Stimulated activated CD4-positive, alpha-beta T cell treated with anti-CD3 and anti-CD28 coated beads, Interleukin-4, amount 100 ng/mL, for 1 hour (primary cell): ENCODE data around the gene USP31.

ENCODE experiments used
- DNase-seq: peaks from one replicate; pipeline ENCODE4 v3.0.0-alpha.2; 2020

USP31 gene

DNA sequence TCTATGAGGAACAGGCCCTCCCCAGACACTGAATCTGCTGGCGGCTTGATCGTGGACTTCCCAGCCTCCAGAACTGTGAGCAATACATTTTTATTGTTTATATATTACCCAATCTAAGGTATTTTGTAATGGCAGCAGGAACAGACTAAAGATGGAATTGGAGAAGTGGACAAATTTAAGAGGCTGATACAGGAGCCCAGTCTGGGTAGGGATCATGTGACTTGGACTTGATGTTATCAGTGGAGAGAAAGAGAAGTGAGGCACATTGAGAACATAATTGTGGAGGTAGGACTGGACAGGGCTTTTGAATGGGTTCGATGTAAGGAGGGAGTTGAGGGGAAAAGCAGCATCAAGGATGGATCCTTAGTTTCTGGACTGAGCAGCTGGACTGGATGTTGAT, 93.8 kb downstream of the USP31 start:
- DNase-seq = no peak

DNA sequence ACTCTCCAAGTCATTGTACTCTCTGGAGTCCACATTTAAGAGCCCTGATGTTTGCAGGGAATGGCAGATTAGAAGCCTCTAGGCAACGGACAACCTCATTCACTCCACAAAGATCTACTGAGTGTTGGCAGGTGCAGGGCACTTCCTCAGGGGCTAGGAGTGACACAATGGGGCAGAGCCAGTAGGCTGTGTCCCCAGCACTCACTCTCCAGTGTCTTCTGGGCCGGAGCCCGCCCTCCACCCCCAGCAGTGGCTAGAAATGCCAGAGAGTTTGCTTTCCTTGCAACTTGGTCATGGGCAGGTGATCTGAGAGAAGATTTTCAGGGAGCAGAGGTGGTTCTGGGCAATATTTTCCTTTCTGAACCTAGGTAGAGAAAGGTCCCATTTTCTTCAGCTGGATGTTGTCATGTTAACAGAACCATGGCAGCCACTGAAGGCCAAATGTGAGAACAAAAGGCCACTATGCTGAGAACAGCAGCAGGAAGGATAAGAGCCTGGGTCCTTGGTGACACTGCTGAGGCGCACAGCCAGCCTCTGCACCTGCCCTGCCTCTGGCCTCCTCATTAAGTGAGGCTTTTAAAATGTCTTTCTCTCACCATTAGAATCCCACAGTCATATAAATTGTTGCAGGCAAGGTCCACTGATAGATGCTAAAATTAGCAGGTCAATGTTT, 96.2 kb downstream of the USP31 start:
- no peak for DNase-seq

DNA sequence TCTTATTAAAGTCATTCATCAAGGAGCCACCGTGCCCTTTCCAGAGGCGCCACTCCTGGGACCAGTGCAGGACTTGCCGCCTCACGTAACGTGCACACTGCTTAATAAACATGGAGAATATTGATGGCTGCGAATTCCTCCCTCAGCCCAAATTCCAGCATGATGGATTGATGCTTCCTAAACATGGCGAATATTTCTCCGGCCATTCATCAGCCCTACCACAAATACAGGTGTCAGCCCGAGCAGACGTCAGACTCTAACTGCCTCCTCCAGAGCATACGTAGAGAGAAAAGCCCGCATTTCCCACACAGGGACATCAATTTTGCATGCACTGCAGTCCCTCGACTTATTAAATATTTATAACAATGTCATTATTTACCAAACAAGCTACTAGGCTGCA, 97.0 kb downstream of the USP31 start:
- DNase-seq = no peak

DNA sequence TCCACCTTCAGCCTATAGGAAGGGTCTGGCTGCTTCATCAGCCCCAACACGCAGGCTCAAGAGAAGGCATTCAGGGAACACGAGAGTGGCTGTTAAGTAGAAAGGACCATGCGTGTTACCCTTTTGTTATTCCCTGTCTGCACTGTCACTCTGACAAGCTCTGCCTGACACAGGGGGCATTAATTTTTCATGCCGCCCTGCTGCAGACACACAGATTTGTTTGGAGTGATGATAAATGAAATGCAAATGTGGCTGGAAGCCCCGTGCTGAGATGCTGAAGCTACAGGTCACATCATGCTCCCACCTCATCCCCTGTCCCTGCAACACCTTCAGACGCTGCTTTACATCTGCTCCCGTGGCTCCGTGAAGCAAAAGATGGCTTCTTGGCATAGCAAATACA, 97.7 kb downstream of the USP31 start:
- no peak for DNase-seq

DNA sequence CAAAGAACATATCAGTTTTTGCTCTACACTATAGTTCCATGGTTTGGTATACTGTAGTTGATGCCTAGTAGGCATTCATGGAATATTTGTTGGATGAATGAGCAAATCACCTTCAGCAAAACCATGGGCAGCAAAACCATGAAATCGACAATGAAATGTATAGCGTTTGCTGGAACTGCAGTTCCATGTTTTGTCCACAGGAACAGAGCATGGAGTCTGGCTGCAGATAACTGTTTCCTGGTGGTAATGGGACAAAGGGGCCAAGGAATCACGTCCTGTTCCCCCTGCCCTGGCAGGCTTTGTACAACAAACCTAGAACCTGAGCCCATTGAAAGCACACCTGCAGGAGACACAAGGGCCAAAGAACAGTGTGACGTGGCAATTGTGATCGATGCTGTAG, 101.1 kb downstream of the USP31 start:
- no peak for DNase-seq

DNA sequence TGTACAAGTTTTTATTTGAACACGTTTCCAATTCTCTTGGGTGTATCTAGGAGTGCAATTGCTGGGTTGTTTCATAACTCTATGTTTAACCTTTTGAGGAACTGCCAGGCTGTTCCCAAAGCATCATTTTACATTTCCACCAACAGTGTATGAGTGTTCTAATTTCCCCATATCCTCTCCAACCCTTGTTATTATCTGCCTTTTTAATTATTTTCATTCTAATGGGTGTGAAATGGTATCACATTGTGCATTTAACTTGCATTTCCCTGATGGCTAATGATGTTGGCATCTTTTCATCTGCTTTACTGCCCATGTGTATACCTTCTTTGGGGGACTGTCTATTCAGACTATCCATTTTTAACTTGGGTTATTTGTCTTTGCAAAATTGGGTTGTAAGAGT, 104.2 kb downstream of the USP31 start:
- DNase-seq = no peak

DNA sequence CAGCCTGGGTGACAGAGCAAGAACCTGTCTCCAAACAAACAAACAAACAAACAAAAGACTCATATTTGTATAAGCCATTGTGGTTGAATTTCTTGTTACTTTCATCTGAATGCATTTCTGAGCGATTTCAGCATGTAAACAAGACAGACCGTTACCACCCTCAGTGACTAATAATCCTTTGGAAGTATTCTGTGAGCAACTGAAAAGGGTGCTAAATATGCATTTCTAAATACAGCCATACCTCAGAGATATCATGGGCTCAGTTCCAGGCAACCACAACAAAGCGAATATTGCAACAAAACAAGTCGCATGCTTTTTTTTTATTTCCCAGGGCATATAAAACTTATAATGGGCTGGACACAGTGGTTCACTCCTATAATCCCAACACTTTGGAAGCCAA, 109.0 kb downstream of the USP31 start:
- no peak for DNase-seq

DNA sequence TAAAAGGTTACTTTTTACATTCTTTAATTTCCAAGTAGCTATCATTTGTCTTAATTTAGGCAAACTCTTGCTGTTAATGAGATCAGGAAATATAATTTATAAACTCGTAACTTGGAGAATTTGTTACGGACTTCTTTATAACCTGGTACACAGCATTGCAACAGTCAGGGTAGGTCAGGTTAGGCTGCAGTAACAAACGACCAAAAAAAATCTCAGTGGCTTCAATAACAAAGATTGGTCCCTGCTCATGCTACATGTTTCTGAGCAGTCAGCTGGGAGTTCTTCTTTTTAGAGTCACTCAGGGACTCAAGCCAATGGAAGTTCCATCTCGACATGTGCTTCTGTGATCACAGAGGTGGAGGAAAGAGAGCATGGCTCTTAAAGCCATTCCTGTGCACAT, 110.1 kb downstream of the USP31 start:
- no peak for DNase-seq

DNA sequence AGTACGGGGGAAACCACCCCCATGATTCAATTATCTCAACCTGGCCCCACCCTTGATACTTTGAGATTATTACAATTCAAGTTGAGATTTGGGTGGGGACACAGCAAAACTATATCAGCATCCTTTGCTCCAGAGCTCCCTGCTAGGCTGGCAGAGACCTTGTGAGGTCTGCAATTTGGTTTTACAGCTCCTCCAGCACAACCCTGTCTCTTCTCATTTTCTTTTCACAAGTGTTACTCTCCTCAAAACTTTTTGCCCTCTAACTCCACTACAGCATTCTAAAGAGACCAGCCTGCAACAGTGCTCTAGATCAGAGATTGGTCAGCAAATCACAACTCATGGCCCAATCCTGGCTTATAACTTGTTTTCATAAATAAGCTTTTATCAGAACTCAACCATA, 114.0 kb downstream of the USP31 start:
- no peak for DNase-seq

DNA sequence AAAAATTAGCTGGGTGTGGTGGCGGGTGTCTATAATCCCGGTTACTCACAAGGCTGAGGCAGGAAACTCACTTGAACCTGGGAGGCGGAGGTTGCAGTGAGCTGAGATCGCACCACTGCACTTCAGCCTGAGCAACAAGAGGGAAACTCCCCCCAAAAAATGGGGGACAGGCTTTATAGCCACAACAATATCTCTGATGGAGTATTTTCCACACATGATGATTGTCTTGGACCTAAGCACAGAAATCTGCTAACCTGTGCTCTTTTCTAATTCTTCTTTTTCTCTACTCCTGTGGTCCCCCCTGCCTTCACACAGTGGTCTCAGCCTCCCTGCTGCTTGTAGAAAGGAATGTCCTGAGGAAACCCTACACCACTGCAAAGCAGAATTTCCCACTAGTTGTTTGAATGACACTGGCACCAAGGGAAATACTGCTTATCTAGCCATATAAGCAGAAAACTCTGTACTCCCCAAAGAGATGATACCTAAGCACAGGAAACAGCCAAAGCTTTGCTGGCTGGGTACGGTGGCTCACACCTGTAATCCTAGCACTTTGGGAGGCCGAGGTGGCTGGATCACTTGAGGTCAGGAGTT, 117.6 kb downstream of the USP31 start:
- DNase-seq = no peak

DNA sequence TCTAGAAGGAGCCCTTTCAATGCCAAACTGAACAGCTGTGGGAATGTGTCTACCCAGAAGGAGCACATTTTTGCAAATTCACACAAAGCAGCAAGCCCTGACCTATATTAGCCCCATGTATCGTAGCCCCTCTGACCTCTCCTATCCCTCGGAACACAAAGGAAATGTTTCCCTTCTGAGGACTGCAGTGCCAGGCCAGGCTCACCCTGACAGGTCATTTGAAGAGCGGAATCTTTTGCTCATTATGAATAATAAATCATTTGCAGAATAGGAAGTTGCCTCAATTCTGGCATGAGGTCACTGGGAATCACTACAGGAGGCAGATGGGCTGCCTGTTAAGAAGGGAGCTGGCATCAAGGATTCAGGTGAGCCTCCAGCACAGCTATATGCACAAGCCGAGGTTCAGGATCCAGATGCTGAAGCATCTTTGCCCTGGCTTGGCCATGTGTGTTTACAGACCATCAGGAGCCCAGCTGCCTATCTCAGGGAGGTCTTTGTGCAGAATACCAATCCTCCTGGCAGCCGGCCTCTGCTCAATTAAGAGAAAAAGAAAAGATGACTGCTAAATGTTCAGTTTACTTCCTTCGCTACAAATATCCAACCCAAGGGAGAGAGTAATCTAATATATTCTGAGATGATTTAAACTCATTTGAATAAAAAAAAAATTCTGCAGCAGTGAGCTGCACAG, 119.4 kb downstream of the USP31 start:
- DNase-seq = no peak

DNA sequence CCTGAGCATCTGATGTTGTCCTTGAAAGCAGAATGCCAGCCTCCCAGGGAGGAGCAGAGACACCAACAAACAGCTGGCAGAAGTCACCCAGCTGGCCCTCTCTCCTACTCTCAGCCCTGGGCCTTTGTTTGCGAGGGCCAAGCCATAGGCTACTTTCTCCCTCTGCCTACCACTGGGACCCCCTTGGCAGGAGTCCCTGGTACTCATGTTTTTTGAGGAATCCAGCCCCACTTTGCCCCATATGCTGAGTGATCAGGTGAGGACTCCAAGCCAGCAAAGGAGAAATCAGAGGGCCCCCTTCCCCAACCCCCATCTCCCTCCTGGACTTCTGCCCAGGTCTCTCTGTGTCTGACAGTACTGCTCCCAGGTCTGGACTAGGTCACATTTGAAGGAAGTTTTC, 121.9 kb downstream of the USP31 start:
- DNase-seq = no peak

DNA sequence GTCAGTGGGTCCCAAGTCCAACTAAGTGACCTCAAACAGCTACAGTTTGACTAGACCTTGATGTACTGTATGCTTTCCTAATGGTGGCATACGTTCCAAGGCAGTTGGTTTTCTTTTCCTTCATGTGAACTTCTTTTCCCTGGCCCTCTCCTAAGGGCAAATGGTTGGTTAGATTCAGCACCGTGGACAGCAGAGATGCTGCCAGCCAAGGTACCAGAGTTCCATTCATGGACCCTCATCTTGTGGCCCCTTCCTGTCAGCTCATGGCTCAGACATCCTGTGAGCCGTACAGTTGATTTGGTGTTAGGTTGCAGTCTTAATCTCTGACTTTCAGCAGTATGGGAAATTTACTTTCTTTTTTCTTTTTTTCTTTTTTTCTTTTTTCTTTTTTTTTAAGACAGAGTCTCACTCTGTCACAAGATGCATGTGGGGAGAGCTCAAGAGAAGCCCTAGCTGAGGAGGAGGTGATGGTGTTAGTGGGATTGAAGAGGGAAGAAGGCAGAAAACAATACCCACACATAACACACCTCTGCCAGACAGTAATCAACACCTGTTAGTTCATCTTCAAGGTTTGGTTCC, 122.4 kb downstream of the USP31 start:
- no peak for DNase-seq

DNA sequence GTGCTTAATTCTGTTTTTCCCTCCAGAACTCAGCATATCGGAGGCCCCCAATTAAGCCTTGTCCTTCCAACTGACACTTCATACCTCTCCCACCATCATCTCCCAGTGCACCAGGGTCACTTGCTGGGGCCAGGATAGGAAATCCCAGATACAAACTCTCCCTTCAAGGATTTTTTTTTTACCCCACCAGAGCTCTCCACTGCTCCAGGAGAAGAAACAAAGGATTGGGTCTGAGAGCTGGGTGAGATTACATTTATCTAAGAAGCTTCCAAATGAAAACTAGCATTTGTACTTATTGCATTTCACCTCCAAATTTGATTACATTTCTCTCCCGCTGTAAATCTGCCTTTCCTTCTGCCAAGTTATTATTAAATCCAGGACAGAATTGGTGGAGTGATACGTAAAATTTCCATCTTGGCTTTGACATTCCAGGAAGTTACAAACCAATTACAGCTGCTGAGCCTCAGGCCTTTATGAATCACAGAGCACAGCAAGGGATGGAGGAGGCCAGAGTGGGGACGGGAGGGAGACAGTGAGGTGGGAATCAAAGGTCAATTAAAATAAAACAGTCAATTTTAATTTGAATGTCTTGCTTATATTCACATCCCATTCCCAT, 123.5 kb downstream of the USP31 start:
- DNase-seq = no peak

DNA sequence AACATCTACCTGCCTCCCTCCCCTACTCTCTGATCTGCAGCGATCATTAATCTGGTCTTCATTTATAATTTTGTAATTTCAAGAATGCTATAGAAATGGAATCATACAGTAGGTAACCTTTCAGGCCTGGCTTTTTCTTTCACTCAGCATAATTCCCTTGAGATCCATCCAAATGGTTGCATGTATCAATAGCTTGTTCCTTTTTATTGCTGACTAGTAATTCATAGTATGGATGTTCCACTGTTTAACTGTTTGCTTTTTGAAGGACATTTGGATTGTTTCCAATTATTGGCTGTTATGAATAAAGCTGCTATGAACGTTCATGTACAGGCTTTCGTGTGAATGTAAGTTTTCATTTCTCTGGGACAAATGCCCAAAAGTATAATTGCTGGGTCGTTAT, 125.2 kb downstream of the USP31 start:
- DNase-seq = no peak

DNA sequence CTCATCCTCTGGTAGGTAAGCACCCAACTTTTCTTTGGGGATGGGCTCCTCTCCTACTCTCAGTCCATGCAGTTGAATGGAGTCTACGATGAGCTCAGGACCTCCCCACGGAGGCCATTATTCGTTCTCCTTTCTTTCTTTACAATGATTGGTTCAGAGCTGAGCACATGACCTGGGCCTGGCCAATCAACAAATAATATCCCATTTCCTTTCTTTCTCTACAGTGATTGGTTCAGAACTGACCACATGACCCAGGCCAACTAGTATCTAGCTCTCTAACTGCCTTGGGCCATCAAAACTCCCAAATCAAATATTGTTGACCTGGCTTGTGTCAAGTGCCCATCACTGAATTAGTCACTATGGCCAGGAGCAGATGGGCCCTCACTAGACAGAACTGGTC, 129.2 kb downstream of the USP31 start:
- no peak for DNase-seq

DNA sequence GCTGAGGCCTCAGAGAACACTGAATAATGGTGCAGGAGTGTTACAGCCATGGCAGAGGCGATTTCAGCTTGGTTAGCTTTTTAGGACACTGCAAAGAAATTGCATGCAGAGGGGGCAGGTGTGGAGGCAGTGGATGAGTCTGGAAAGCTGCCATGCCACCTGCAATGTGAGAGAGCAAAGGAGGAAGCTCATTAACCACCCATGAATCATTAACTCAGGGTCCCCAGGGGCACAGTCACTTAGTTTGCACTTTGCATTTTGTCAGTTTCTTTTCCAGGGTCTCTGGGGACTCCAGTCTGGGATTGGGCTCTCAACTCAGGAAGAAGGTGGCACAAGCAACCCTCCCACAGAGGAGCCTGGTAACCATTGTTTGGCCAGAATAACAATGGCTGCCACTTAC, 132.9 kb downstream of the USP31 start:
- no peak for DNase-seq

DNA sequence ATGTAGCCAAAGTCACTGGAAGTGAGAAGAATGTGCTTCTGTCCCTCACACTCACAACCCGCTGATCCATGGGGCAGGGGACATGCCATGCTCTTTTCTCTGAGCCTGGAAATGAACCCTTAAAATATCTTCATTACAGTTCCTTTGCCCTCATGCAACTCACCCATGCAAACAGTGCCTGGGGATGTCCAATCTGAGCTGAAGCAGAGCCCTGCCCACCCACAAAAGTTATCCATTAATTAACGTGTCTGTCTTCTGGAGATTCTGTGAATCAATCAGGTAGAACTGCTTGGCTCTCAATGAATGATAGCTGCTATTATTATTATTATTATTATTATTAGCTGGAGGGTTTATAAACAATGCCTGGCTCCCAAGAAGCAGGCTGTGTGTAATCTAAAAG, 133.7 kb downstream of the USP31 start:
- no peak for DNase-seq

DNA sequence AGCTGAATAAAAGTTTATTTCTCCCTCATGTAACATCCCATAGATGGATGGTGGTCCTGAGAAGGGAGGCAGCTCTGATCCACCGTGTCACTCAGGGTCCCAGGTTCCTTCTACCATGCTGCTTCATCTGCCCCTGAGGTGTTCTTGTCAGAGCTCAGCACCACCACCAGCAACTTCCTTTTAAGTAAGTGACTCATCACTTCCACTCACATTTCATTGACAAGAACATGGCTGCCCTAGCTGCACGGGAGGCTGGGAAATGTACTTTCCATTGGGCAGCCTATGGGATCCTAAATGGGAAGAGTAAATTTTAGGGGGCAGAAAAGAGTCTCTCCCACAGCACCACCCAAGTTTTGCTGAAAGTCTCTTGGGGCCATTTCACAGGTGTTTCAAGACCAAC, 134.7 kb downstream of the USP31 start:
- no peak for DNase-seq
